GM20000 (cell line): ENCODE data around the gene NPIPA5.
"Not testable (repeated sequence)": the region's sequence is repeated elsewhere in the genome, so short reads cannot be mapped to it uniquely, and the experiment has no call there.

Experiments used
- DNase-seq: peaks from one replicate; pipeline ENCODE4 v3.0.0; 2012; ENCODE audit warnings: low spot score
- CTCF ChIP-seq: IDR thresholded peaks from 2 replicates; pipeline ENCODE4 v1.5.1; 2012; ENCODE audit warnings: mild to moderate bottlenecking, control low read depth; ENCODE audit errors: extremely low read depth, missing control alignments

Gene NPIPA5

GRCh38 chr16:15415511-15415985 is 37.5 kb upstream of the NPIPA5 start:
- TF ChIP-seq CTCF: no peak
- DNase-seq: no peak

DNA sequence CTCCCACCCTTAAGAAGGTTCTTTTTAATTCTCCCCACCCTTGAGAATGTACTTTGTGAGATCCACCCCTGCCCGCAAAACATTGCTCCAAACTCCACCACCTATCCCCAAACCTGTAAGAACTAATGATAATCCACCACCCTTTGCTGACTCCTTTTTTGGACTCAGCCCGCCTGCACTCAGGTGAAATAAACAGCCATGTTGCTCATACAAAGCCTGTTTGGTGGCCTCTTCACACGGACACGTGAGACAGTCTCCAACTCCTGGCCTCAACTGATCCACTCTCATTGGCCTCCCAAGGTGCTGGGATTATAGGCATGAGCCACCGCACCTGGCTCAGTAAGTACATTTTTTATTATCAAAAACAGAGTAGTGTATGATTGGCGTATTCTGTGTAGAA is 31.4 kb upstream of the NPIPA5 start:
- not testable (repeated sequence) for DNase-seq

GRCh38 chr16:15407756-15408155 is 29.7 kb upstream of the NPIPA5 start:
- not testable (repeated sequence) for DNase-seq

GRCh38 chr16:15404792-15405191 is 26.7 kb upstream of the NPIPA5 start:
- TF ChIP-seq CTCF: no peak
- DNase-seq: no peak

- DNase-seq: not testable (repeated sequence)
Observed at GRCh38 chr16:15404091-15404490, 26.0 kb upstream of the NPIPA5 start.

- no peak for DNase-seq
Observed at GRCh38 chr16:15403392-15403995, 25.4 kb upstream of the NPIPA5 start.

DNA sequence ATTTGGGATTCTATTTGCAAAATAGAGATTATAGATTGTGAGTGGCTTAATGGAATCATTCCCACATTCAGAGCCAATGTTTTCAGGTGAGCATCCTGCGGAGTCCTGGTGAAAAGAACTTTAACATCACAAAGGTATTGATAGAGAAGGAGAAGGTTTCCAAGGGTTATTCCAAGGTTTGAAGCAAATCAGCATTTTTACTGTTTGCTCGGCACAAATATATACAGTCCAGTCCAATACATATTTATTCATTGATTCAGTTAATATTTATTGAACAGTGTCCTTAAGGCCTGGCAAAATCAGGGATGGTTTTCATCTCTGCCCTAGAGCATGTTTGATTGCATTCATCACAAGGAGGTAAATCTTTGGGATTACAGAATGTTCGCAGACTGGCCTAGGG is 23.9 kb upstream of the NPIPA5 start:
- no peak for TF ChIP-seq CTCF

More at GRCh38 chr16:15403392-15403995, 25.4 kb upstream of the NPIPA5 start:
- TF ChIP-seq CTCF: no peak

DNA sequence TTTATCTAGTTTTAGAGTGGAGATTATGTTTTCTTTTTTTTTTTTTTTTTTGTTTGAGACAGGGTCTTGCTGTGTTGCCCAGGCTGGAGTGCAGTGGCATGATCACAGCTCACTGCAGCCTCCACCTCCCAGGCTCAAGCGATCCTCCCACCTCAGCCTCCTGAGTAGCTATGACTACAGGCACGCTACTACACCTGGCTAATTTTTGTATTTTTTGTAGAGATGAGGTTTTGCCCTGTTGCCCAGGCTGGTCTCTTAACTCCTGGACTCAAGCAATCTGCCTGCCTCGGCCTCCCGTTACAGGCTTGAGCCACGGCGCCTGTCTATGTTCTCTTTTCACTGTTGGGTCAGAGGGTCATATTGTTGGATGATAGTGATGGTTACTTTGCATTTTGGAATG is 22.2 kb upstream of the NPIPA5 start:
- not testable (repeated sequence) for DNase-seq

More for the DNA sequence above, 23.9 kb upstream of the NPIPA5 start:
- DNase-seq: no peak

DNA sequence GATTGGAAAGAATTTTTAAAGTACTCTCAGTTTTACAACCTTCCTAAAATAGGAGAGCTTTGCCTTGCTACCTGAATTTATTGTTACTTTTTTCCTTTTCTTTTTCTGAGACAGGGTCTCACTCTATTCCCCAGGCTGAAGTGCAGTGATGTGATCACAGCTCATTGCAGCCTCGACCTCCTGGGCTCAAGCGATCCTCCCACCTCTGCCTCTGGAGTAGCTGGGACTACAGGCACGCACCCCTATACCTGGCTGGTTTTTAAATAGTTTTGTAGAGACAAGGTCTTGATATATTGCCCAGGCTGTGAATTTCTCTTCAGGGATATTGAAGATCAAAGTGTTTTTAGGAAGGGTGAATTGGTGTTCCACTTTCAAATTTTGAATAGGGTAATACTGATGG is 21.2 kb upstream of the NPIPA5 start:
- no peak for TF ChIP-seq CTCF
- no peak for DNase-seq
